Activated CD8-positive, alpha-beta memory T cell treated with anti-CD3 and anti-CD28 coated beads, Interleukin-2, amount 10 ng/mL, durations not matched to agents 7 days and 5 days (primary cell): ENCODE data around the gene PLSCR3. TPM values are rescaled to one million over a fixed set of nuclear protein-coding genes. Genes with fewer than 3 reads are reported as not detected.
A peak's percentile ranks its signal among the peaks of the same experiment; 100 is the strongest.

Experiments
- ATAC-seq: fragments of 150-1000 bp; cut with Tn5 transposase; one replicate; pipeline ENCODE4 v1.10.0; 2021; ENCODE audit warnings: moderate library complexity
- CTCF ChIA-PET: fragments of 350-600 bp; sonication (Branson Sonifier 250); formaldehyde crosslinking; loops from one replicate; lab custom pipeline; 2021; ENCODE audit warnings: antibody characterized with exemption; lab: Charles Lee
- DNase-seq: peaks from one replicate; pipeline ENCODE4 v3.0.0-alpha.2; 2020
- H3K27ac Mint-ChIP-seq: one replicate; pipeline ENCODE4 v1.8.0; 2021; ENCODE audit warnings: mild to moderate bottlenecking, mixed read lengths
- H3K27me3 Mint-ChIP-seq: one replicate; pipeline ENCODE4 v1.8.0; 2021; ENCODE audit warnings: mixed read lengths
- H3K36me3 Mint-ChIP-seq: one replicate; pipeline ENCODE4 v1.8.0; 2021; ENCODE audit warnings: mild to moderate bottlenecking, mixed read lengths
- H3K4me1 Mint-ChIP-seq: one replicate; pipeline ENCODE4 v1.8.0; 2021; ENCODE audit warnings: mixed read lengths
- H3K4me3 Mint-ChIP-seq: one replicate; pipeline ENCODE4 v1.8.0; 2021; ENCODE audit warnings: mild to moderate bottlenecking, moderate library complexity, mixed read lengths
- H3K9me3 Mint-ChIP-seq: one replicate; pipeline ENCODE4 v1.8.0; 2022; ENCODE audit warnings: low read depth, mixed read lengths
- total RNA-seq, 2 experiments: library from RNA; stranded (reverse); gene quantifications; one replicate each; pipeline ENCODE4 v1.2.3, GENCODE V29; 2021

Gene PLSCR3
- total RNA-seq, 2 experiments from 2014 or later = 65.5 to 74.2 TPM

DNA sequence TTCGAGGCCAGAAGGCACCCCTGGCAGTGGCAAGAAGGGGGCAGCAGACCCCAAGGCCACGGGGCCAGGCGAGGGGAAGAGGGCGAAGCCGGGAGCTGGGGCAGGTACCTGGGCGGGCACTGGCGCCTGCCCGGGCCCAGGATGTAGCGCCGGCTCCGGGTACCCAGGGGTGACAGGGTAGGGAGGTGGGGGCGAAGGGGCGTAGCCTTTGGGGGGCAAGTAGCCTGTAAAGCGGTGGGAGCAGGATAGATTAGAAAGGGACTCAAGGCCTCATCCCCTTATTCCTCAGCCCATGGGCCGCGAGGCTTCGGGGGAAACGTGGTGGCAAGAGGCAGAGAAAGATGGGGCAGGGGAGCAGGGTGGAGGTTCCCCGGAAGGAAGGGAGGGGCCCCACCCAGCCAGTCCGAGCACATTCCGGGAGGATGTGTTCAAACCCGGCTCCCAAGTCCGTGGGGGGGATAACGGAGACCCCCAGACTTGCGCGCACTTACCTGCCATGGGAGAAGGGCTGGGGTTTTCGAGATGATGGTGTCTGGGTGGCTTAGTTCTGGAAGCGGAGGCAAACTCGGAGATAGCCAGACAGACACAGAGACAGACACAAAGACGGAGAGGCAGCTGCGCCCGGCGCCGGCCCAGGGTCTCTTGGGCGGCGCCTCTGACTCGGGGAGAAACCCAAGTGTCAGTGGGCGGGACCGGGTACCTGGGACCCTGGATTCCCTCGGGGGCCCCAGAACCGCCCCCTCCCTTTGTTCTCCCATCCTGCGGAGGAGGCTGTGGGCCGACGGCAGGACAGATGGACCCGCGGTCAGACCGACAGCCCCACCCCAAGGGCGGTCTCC is 493 bp downstream of the PLSCR3 start:
- H3K27ac Mint-ChIP-seq = peak overlapping the region; percentile 84
- DNase-seq = peak; percentile 57
- H3K9me3 Mint-ChIP-seq = no peaks in the 10 kb centered on the region
- H3K36me3 Mint-ChIP-seq = peaks cover 4% of the 10 kb centered on the region
- peak overlapping the region; percentile 94 for H3K4me3 Mint-ChIP-seq
- CTCF ChIA-PET = interaction anchor here (1.1 to 2.6 kb wide), 8 partner anchors 9 to 294 kb away, joined by 3 to 11 read pairs (median 4); partner anchors contain the start of genes SENP3, TMEM256 and WRAP53
- no peaks in the 10 kb centered on the region for H3K27me3 Mint-ChIP-seq
- peaks cover 18% of the 10 kb centered on the region for H3K4me1 Mint-ChIP-seq
- peak; percentile 45 for ATAC-seq

DNA sequence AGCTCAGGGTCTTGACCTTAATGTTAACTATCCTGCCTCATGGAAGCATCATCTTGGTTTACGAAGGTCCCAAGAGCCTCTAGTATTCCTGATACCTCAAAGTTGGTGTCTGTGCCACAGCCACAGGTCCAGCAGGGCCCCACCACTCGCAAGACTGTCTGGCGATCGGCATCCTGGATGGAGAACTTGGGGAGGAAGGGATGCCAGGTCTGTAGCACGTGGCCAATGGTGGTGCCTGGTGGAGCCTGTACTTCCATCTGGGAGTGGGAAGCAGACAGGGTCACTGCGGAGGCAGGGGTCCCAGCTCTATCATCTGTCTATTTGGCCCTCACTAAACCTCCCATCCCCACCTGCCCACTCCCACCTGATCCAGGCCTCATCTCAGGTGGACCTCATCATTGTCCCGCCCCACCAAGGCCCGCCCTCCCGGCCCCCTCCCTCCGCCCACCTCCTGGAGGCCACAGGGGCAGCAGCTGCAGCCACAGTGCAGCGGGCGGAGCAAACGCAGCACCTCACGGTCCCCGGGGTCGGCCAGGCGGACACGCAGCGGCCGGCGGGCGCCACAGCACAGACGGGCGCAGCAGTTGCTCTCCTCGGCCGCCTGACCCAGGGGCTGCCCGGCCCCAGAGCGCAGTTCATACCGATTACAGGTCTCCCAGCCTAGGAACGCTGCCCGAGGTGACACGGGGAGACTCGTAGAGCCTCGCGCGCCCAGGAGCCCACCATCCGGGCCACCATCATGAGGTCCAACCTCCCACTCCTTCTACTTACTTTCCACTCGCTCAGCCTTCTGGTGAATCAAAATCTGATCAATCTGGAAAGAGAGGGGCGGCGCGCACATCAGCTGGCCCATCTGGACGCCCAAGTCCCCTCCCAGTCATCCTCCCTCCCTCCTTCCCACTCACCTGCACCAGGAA is 1.4 kb downstream of the PLSCR3 start:
- Mint-ChIP-seq H3K27ac (no peak overlapping the region), H3K4me3 (peak overlapping the region; percentile 94), H3K27me3 (no peaks in the 10 kb centered on the region), H3K4me1 (peaks cover 18% of the 10 kb centered on the region), H3K36me3 (peaks cover 4% of the 10 kb centered on the region), H3K9me3 (no peaks in the 10 kb centered on the region)
- CTCF ChIA-PET = interaction anchor here (0.7 to 2.6 kb wide), 7 partner anchors 8 to 295 kb away, joined by 3 to 11 read pairs (median 5); partner anchors contain the start of genes SENP3, TMEM256 and WRAP53
- ATAC-seq = no peak
- no peak for DNase-seq

DNA sequence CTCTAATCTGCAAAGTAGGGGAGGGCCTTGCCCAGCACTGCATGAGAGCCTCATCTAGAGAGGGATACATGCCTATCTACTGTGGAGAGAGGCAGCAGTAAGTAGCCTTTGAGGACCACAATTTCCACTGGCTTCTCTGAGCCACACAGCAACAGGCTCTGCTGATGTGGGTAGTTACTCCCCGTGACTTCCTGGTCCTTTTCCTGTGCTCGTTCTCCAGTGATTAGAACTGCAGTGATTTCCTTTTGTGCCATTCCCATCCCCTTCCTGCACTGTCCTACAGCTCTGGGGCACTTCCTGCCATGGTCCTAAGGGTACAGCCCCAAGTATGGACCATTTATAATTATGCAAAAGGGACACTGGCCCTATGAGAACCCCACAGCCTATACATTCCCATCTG is 3.0 kb downstream of the PLSCR3 start:
- Mint-ChIP-seq H3K27me3 (no peaks in the 10 kb centered on the region), H3K9me3 (no peaks in the 10 kb centered on the region), H3K4me1 (peaks cover 18% of the 10 kb centered on the region), H3K27ac (no peak overlapping the region), H3K36me3 (peaks cover 4% of the 10 kb centered on the region), H3K4me3 (no peak overlapping the region)
- no peak for ATAC-seq
- CTCF ChIA-PET = interaction anchor here (0.6 kb wide), 1 partner anchor 82 kb away, joined by 3 read pairs; no protein-coding TSS in a partner anchor
- no peak for DNase-seq

DNA sequence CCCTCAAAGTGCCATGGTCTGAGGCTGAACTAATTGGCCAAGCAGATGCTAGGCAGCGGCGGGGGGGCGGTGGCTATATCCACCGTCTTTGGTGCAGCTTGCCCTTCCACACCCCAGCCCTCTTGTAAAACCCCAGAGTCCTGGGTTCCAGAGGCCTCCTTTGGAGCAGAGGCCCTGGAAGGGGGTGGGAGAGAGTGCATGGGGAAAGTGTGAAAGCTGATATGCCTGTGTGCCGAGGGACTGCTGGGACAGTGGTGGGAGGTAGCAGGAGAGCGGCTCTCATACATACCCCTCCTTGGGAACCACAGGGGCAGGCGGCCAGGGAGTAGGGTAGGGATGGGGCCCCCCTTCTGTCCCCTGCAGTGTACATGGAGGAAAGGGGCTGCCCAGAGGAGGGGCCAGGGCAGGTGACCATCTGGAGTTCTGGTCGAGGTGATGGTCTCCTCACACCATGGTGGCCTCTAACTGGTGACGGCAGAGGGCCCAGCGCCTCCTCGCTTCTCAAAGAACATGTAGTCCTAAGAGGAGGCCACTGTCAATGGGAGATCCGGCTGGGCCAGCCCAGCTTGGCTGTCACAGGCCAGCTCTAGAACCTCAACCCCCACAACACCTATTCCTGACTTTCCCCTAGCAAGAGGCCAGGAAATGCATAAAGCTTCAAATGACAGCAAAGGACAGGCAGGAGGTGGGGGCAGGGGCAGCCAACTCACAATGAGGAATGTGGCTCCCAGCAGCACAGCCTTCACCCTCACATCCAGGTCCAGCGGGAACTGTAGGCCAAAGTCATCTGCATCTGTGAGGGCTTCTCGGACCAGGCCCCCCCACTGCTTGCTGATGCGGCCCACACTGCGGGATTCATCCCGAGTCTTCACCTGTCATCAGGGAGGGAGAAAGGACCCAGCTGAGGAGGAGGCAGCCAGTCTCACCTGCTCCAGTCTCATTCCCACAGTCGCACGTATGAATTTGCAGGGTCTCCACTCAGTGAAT is 4.1 kb downstream of the PLSCR3 start:
- no peak overlapping the region for H3K4me3 Mint-ChIP-seq
- H3K9me3 Mint-ChIP-seq = no peaks in the 10 kb centered on the region
- CTCF ChIA-PET = interaction anchor here (0.6 to 2.3 kb wide), 2 partner anchors 83 to 170 kb away, joined by 3 to 6 read pairs; no protein-coding TSS in a partner anchor
- H3K36me3 Mint-ChIP-seq = peaks cover 4% of the 10 kb centered on the region
- H3K4me1 Mint-ChIP-seq = peaks cover 18% of the 10 kb centered on the region
- no peaks in the 10 kb centered on the region for H3K27me3 Mint-ChIP-seq
- DNase-seq (no peak), ATAC-seq (no peak)
- no peak overlapping the region for H3K27ac Mint-ChIP-seq

DNA sequence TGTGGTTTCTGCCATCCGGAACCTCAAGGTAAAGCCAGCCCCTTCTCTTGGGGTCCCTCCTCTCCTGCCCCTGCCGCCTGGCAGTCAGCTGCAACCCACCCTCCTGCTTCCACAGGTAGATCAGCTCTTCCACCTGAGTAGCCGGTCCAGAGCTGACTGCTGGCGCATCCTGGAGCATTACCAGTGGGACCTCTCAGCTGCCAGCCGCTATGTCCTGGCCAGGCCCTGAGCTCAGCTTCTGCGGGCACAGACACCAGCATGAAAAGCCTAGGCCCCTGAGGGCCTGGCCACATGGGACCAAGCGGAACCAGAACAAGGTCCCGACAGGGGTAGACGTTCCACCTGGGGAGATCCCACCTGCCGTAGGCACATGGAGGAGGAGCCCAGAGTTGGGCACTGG is 5.5 kb downstream of the PLSCR3 start:
- no peak overlapping the region for H3K27ac Mint-ChIP-seq
- no peaks in the 10 kb centered on the region for H3K27me3 Mint-ChIP-seq

DNA sequence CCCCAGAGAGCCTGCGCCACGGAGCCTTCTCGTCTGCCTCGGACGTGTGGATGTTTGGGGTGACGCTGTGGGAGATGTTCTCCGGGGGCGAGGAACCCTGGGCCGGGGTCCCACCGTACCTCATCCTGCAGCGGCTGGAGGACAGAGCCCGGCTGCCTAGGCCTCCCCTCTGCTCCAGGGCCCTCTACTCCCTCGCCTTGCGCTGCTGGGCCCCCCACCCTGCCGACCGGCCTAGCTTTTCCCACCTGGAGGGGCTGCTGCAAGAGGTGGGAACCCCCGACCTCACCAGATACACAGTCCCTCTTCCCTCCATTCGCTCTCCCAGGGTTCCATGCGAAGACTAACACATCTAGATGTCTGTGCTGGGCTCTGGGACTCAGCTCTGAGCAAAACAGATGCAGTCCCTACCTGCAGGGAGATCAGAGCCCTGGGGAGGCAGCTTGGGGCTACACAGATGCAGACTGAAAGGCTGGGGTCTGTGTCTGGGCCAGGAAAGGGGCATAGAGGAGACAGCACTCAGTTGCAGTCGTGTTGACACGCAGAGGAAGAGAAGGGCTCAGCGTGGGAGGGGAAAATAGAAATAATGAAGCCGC is 9.7 kb downstream of the PLSCR3 start:
- CTCF ChIA-PET = interaction anchor here (0.9 to 2.6 kb wide), 6 partner anchors 9 to 88 kb away, joined by 3 to 10 read pairs (median 4); partner anchors contain the start of genes PLSCR3 and TMEM256
- no peaks in the 10 kb centered on the region for H3K9me3 Mint-ChIP-seq
- no peak for DNase-seq
- peaks cover 7% of the 10 kb centered on the region for H3K4me1 Mint-ChIP-seq
- no peak for ATAC-seq
- peak overlapping the region; percentile 72 for H3K4me3 Mint-ChIP-seq
- peaks cover 27% of the 10 kb centered on the region for H3K27me3 Mint-ChIP-seq
- peak overlapping the region; percentile 68 for H3K27ac Mint-ChIP-seq
- peaks cover under 1% of the 10 kb centered on the region for H3K36me3 Mint-ChIP-seq

More for the DNA sequence above, 5.5 kb downstream of the PLSCR3 start:
- no peak overlapping the region for H3K4me3 Mint-ChIP-seq
- peaks cover 4% of the 10 kb centered on the region for H3K36me3 Mint-ChIP-seq
- DNase-seq (no peak), ATAC-seq (no peak)
- CTCF ChIA-PET = interaction anchor here (0.7 to 2.3 kb wide), 3 partner anchors 14 to 172 kb away, joined by 3 to 6 read pairs (median 3); no protein-coding TSS in a partner anchor
- peaks cover 17% of the 10 kb centered on the region for H3K4me1 Mint-ChIP-seq
- H3K9me3 Mint-ChIP-seq = no peaks in the 10 kb centered on the region

DNA sequence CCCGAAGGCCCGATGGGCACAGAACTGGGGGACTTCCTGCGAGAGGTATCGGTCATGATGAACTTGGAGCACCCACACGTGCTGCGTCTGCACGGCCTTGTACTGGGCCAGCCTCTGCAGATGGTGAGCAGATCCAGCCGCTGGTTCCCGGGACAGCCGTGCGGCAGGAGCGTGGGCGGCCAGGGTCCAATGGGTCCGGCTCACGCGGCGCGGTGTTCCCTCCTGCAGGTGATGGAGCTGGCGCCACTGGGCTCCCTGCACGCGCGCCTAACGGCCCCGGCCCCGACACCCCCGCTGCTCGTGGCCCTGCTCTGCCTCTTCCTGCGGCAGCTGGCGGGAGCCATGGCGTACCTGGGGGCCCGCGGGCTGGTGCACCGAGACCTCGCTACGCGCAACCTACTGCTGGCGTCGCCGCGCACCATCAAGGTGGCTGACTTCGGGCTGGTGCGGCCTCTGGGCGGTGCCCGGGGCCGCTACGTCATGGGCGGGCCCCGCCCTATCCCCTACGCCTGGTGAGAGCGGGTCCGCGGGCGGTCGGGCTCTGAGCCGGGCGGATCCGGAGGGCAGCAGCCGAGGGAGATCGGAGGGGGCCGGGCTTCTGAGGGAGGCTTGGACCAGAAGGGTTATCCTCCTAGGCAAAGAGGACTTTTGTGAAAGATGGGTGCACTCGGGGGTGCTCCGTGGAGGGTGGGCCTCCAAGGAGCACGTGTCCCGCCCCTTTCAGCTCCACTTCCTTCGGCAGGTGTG is 10.4 kb downstream of the PLSCR3 start:
- DNase-seq (peak; percentile 81), ATAC-seq (peak; percentile 99)
- Mint-ChIP-seq H3K9me3 (peaks cover 3% of the 10 kb centered on the region), H3K27ac (peak overlapping the region; percentile 68), H3K27me3 (peaks cover 33% of the 10 kb centered on the region), H3K4me1 (peaks cover 7% of the 10 kb centered on the region), H3K36me3 (peaks cover 2% of the 10 kb centered on the region), H3K4me3 (peak overlapping the region; percentile 72)
- CTCF ChIA-PET = interaction anchor here (0.7 to 2.8 kb wide), 9 partner anchors 10 to 178 kb away, joined by 3 to 10 read pairs (median 4); partner anchors contain the start of genes PLSCR3, SENP3, TMEM256 and TMEM95

DNA sequence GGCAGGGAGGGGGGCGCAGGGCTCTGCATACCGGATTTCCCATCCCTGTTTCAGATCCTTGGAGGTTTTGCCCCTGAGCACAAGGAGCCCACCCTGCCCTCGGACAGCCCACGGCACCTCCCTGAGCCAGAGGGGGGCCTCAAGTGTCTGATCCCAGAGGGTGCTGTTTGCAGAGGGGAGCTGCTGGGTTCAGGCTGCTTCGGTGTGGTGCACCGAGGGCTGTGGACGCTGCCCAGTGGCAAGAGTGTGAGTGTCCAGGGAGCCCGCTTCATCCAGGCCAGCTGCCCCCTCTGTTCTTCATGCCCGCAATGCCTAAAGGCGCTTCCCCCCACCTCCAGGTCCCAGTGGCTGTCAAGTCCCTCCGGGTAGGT is 11.0 kb downstream of the PLSCR3 start:
- H3K27ac Mint-ChIP-seq = no peak overlapping the region
- CTCF ChIA-PET = interaction anchor here (0.7 to 2.8 kb wide), 6 partner anchors 10 to 178 kb away, joined by 3 to 10 read pairs (median 5); partner anchors contain the start of genes PLSCR3, SENP3, TMEM256 and TMEM95
- peaks cover 33% of the 10 kb centered on the region for H3K27me3 Mint-ChIP-seq
- peaks cover 2% of the 10 kb centered on the region for H3K36me3 Mint-ChIP-seq
- H3K4me3 Mint-ChIP-seq = no peak overlapping the region
- H3K9me3 Mint-ChIP-seq = peaks cover 3% of the 10 kb centered on the region
- peaks cover 7% of the 10 kb centered on the region for H3K4me1 Mint-ChIP-seq
- ATAC-seq = no peak
- no peak for DNase-seq

DNA sequence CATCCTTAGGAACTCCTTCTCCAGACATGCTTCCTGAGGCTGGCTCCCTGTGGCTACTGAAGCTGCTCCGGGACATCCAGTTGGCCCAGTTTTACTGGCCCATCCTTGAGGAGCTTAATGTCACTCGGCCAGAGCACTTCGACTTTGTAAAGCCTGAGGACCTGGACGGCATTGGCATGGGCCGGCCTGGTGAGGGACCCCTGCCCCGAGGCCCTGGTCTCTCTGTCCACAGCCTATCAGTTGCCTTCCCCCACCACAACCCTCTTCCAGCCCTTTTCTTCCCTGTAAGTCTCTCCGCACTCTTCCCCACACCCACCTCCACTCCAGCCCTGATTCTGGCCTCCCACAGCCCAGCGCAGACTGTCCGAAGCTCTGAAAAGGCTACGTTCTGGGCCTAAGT is 11.4 kb downstream of the PLSCR3 start:
- Mint-ChIP-seq H3K27me3 (peaks cover 33% of the 10 kb centered on the region), H3K36me3 (peaks cover 2% of the 10 kb centered on the region), H3K27ac (no peak overlapping the region), H3K4me3 (no peak overlapping the region), H3K4me1 (peaks cover 7% of the 10 kb centered on the region), H3K9me3 (peaks cover 3% of the 10 kb centered on the region)
- CTCF ChIA-PET = interaction anchor here (1.0 to 2.8 kb wide), 3 partner anchors 28 to 90 kb away, joined by 3 to 10 read pairs (median 6); partner anchors contain the start of gene TMEM95
- ATAC-seq (no peak), DNase-seq (no peak)

DNA sequence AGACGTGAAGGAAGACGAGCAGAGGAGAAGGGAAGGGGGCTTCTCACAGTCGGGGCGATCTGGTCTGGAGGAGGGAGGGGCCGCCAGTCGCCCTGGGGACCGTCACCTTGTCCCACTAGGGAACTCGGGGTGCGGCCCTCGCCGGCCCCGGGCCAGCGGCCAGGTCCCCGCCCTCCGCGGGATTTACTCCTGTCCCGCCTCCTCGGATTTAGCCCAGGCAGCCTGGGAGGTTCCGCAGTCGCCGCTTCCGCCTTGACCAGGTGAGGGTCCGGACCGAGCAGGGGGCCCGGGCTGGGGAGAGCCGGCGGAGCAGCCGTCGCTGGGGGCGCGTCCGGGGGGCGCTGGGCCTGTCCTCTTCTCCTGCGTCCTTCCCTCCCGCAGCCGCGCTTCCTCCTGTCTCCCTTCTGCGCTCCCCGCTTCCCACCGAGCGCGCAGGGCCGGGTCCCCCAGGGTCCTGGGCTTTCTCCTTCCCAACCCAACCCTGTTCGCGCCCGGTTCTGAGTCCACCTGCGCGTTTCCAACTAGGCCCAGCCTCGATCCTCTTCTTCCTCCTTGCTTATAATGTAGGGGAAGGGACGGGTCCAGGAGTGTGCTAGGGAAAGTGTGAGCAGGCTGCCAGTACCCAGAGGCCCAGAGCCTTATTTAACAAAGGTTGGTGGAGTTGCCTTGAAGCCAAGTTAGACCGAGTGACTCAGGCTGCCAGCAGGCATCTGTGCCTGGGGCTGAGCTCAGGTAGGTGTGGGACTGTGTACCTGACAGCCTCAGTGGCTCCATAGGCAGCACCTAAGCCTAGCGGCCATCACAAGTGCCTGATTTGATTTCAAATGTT is 13.3 kb downstream of the PLSCR3 start, which contains the start of gene TNK1:
TSS of gene TNK1 (plus strand) at position 235 of the 829 bp plus-strand sequence. CDS start 1,838 bp downstream, outside the sequence.
- Mint-ChIP-seq H3K27me3 (peaks cover 41% of the 10 kb centered on the region), H3K36me3 (peaks cover 2% of the 10 kb centered on the region), H3K4me1 (peaks cover 7% of the 10 kb centered on the region), H3K4me3 (no peak within 1 kb of the TSS), H3K9me3 (peaks cover 3% of the 10 kb centered on the region), H3K27ac (no peak within 1 kb of the TSS)
- CTCF ChIA-PET = interaction anchor here (2.8 kb wide), 1 partner anchor 26 kb away, joined by 10 read pairs; the partner anchor contains the start of gene TMEM95
- no peak for DNase-seq
- no peak for ATAC-seq
